ENCODE data around the gene GRXCR2. TPM values are rescaled to one million over a fixed set of nuclear protein-coding genes. Genes with fewer than 3 reads are reported as not detected.

GRXCR2 gene
- total and polyA plus RNA-seq, 2 of the 13 experiments (the other 11 are each of a cell fraction or from before 2014, with no cell fraction given), result not detected

DNA sequence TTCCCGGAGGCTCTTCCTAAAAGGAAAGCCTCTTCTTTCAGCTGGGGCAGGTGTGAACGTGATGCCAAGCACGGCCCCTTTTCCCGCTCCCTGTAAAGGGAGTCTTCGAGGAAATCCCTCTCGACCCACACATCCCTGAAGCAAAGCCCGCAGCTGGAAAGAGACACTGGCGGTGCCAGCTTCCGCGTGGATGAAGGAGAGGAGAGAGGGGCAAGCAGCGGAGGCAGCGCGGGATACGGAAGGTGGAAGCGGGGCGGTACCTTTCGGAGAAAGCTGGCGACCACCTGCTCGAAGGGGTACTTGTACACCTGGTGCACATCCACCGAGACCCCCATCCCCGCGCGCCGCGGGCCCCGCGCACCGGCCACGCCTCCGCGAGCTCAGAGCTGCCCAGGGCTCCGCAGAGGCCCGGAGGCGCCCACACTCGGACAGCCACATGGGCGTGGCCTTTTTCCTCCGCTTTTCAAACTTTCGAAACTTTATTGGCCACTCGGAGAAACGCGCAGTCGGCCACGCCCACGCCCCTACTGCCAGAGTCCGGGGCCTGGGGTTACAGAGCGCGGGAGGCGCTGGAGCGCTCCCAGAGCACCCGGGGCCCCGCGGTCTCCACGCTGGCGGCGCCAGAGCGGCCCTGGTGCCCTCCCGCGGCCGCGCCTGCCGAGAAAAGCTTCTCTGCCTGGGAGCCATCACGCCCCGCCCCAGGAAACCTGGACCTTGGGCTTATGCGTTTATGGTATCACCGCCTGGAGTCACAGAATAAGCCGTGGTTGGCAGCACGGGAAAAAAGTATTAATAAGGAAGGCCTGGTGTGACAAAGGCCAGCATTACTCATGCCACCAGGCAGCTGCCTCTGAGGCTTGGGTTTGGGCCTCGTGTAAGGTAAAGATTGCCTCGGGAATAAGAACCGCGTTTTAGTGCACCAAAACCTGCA is 37.6 kb downstream of the GRXCR2 start, which contains the start of gene PRELID2 (continued):
- no peak for TF ChIP-seq ATF7 (IDR thresholded peaks at IDR 0.05)
- no peak for TF ChIP-seq ATF7 (CRISPR knock-in tag; IDR thresholded peaks at IDR 0.05)
- TF ChIP-seq, protein P1, sequence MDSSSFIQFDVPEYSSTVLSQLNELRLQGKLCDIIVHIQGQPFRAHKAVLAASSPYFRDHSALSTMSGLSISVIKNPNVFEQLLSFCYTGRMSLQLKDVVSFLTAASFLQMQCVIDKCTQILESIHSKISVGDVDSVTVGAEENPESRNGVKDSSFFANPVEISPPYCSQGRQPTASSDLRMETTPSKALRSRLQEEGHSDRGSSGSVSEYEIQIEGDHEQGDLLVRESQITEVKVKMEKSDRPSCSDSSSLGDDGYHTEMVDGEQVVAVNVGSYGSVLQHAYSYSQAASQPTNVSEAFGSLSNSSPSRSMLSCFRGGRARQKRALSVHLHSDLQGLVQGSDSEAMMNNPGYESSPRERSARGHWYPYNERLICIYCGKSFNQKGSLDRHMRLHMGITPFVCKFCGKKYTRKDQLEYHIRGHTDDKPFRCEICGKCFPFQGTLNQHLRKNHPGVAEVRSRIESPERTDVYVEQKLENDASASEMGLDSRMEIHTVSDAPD (CRISPR knock-in tag; IDR thresholded peaks at IDR 0.05), result peak; percentile 83
- peak; percentile 45; the same call in 1 of the 2 replicates for TF ChIP-seq PPARG (CRISPR knock-in tag; conservative IDR thresholded peaks at IDR 0.05)
- TF ChIP-seq HOXA3 (CRISPR knock-in tag; IDR thresholded peaks at IDR 0.05), result peak; percentile 79
- 0 out of 2 replicates have a peak, but pooled peaks have one; percentile 29 for TF ChIP-seq ZNF20 (CRISPR knock-in tag; IDR thresholded peaks at IDR 0.05)
- no peak for TF ChIP-seq ZNF75D (CRISPR knock-in tag; IDR thresholded peaks at IDR 0.05; ENCODE audit: borderline replicate concordance)
- peak; percentile 87 for TF ChIP-seq MXI1 (IDR thresholded peaks at IDR 0.05; ENCODE audit: borderline replicate concordance, low read depth, low read length)
- TF ChIP-seq AGO2 (optimal IDR thresholded peaks at IDR 0.05; ENCODE audit: low read depth, low read length), result peak; percentile 40
- peak; percentile 65 for TF ChIP-seq SRSF1 (optimal IDR thresholded peaks at IDR 0.05; ENCODE audit: low read depth, low read length)
- no peak for TF ChIP-seq EZH2 (conservative IDR thresholded peaks at IDR 0.05; ENCODE audit: low read depth, low read length)
- TF ChIP-seq, protein P2, sequence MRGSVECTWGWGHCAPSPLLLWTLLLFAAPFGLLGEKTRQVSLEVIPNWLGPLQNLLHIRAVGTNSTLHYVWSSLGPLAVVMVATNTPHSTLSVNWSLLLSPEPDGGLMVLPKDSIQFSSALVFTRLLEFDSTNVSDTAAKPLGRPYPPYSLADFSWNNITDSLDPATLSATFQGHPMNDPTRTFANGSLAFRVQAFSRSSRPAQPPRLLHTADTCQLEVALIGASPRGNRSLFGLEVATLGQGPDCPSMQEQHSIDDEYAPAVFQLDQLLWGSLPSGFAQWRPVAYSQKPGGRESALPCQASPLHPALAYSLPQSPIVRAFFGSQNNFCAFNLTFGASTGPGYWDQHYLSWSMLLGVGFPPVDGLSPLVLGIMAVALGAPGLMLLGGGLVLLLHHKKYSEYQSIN (CRISPR knock-in tag; IDR thresholded peaks at IDR 0.05; ENCODE audit: borderline replicate concordance), result no peak
- TF ChIP-seq ERF (CRISPR knock-in tag; IDR thresholded peaks at IDR 0.05), result peak; percentile 30
- TF ChIP-seq TCF7L2 (IDR thresholded peaks at IDR 0.05; ENCODE audit: low read depth, low read length), result no peak
- TF ChIP-seq, protein P3, sequence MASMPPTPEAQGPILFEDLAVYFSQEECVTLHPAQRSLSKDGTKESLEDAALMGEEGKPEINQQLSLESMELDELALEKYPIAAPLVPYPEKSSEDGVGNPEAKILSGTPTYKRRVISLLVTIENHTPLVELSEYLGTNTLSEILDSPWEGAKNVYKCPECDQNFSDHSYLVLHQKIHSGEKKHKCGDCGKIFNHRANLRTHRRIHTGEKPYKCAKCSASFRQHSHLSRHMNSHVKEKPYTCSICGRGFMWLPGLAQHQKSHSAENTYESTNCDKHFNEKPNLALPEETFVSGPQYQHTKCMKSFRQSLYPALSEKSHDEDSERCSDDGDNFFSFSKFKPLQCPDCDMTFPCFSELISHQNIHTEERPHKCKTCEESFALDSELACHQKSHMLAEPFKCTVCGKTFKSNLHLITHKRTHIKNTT (CRISPR knock-in tag; IDR thresholded peaks at IDR 0.05), result no peak
- TF ChIP-seq, protein P4, sequence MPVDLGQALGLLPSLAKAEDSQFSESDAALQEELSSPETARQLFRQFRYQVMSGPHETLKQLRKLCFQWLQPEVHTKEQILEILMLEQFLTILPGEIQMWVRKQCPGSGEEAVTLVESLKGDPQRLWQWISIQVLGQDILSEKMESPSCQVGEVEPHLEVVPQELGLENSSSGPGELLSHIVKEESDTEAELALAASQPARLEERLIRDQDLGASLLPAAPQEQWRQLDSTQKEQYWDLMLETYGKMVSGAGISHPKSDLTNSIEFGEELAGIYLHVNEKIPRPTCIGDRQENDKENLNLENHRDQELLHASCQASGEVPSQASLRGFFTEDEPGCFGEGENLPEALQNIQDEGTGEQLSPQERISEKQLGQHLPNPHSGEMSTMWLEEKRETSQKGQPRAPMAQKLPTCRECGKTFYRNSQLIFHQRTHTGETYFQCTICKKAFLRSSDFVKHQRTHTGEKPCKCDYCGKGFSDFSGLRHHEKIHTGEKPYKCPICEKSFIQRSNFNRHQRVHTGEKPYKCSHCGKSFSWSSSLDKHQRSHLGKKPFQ (CRISPR knock-in tag; IDR thresholded peaks at IDR 0.05; ENCODE audit: insufficient replicate concordance), result peak; percentile 58
- TF ChIP-seq GLI4 (CRISPR knock-in tag; IDR thresholded peaks at IDR 0.05; ENCODE audit: borderline replicate concordance), result peak; percentile 36; the same call in 1 of the 2 replicates
- peak; percentile 85 for TF ChIP-seq SPEN (CRISPR knock-in tag; IDR thresholded peaks at IDR 0.05; ENCODE audit: low read depth)
- peak; percentile 23; the same call in 1 of the 2 replicates for TF ChIP-seq BHLHE40 (IDR thresholded peaks at IDR 0.05; ENCODE audit: low read length)
- TF ChIP-seq ATAD3A (CRISPR knock-in tag; IDR thresholded peaks at IDR 0.05), result no peak
- peak; percentile 82 for TF ChIP-seq PHF8 (CRISPR knock-in tag; IDR thresholded peaks at IDR 0.05)
- peak; percentile 56; the same call in 1 of the 2 replicates for TF ChIP-seq RXRB (CRISPR knock-in tag; IDR thresholded peaks at IDR 0.05; ENCODE audit: borderline replicate concordance)
- peak; percentile 86 for TF ChIP-seq SALL1 (CRISPR knock-in tag; IDR thresholded peaks at IDR 0.05)
- peak; percentile 60 for TF ChIP-seq NFYC (CRISPR knock-in tag; IDR thresholded peaks at IDR 0.05)
- TF ChIP-seq CCDC6 (CRISPR knock-in tag; IDR thresholded peaks at IDR 0.05), result peak; percentile 84
- TF ChIP-seq HDAC2 (CRISPR knock-in tag; IDR thresholded peaks at IDR 0.05), result peak; percentile 60; the same call in 1 of the 2 replicates
